NB4 (cell line): ENCODE results near the gene POU2F1.

Source experiments
- DNase-seq: peaks from one replicate; pipeline ENCODE4 v3.0.0; 2010; ENCODE audit warnings: low read depth
- H3K4me3 ChIP-seq: one replicate; pipeline ENCODE4 v1.5.1; 2011; ENCODE audit warnings: mild to moderate bottlenecking, low read depth, low read length, moderate library complexity
- CTCF ChIP-seq: IDR thresholded peaks from one replicate; pipeline ENCODE4 v1.5.1; 2012; ENCODE audit warnings: low read depth, low read length
- MAX ChIP-seq: IDR thresholded peaks from 2 replicates; pipeline ENCODE4 v1.6.1; 2011; ENCODE audit warnings: low read depth, low read length
- MYC ChIP-seq: IDR thresholded peaks from 2 replicates; pipeline ENCODE4 v1.6.1; 2011; ENCODE audit warnings: low read depth, low read length
- POLR2A ChIP-seq: IDR thresholded peaks from 2 replicates; pipeline ENCODE4 v1.6.1; 2011; ENCODE audit warnings: mild to moderate bottlenecking; ENCODE audit not compliant: insufficient read length; ENCODE audit errors: extremely low read depth

POU2F1 gene

GRCh38 chr1:167442142-167442848, 221.6 kb downstream of the POU2F1 start:
- TF ChIP-seq MAX (0 out of 2 replicates have a peak, but pooled peaks have one; percentile 3), CTCF (peak; percentile 77), MYC (no peak), POLR2A (no peak)
- no peak overlapping the region for H3K4me3 ChIP-seq
- peak; percentile 81 for DNase-seq

GRCh38 chr1:167442854-167443565, 222.3 kb downstream of the POU2F1 start:
- TF ChIP-seq CTCF (no peak), POLR2A (no peak), MAX (no peak), MYC (no peak)
- DNase-seq: no peak

GRCh38 chr1:167443757-167444156, 223.1 kb downstream of the POU2F1 start:
- H3K4me3 ChIP-seq: no peak overlapping the region
- TF ChIP-seq MYC (no peak), CTCF (no peak), MAX (no peak), POLR2A (no peak)
- DNase-seq: no peak

More at GRCh38 chr1:167442854-167443565, 222.3 kb downstream of the POU2F1 start:
- no peak overlapping the region for H3K4me3 ChIP-seq

GRCh38 chr1:167446966-167447365, 226.3 kb downstream of the POU2F1 start:
- H3K4me3 ChIP-seq: no peak overlapping the region
- no peak for DNase-seq
- no peak for TF ChIP-seq MYC

GRCh38 chr1:167447521-167448136, 226.9 kb downstream of the POU2F1 start:
- no peak overlapping the region for H3K4me3 ChIP-seq
- TF ChIP-seq CTCF (no peak), MAX (0 out of 2 replicates have a peak, but pooled peaks have one; percentile 8)
- DNase-seq: peak; percentile 80

- TF ChIP-seq POLR2A: no peak
- TF ChIP-seq CTCF: no peak
- no peak for TF ChIP-seq MYC
- TF ChIP-seq MAX: no peak
- H3K4me3 ChIP-seq: no peak overlapping the region
- no peak for DNase-seq
Measured at GRCh38 chr1:167450843-167451242, 230.2 kb downstream of the POU2F1 start.
